Activated CD4-positive, alpha-beta T cell treated with anti-CD3 and anti-CD28 coated beads, Interleukin-2, amount 10 ng/mL, durations not matched to agents 7 days and 5 days (primary cell): ENCODE data around the gene ZNF611. TPM values are rescaled to one million over a fixed set of nuclear protein-coding genes. Genes with fewer than 3 reads are reported as not detected.

Source experiments
- CTCF ChIA-PET: fragments of 350-600 bp; sonication (Branson Sonifier 250); formaldehyde crosslinking; loops from one replicate; lab custom pipeline; 2021; ENCODE audit warnings: antibody characterized with exemption; lab: Charles Lee
- POLR2A ChIA-PET: fragments of 350-600 bp; sonication (Branson Sonifier 250); formaldehyde crosslinking; loops from one replicate; lab custom pipeline; 2021; ENCODE audit warnings: antibody characterized with exemption; lab: Charles Lee
- DNase-seq: peaks from one replicate; pipeline ENCODE4 v3.0.0-alpha.2; 2020
- H3K27ac Mint-ChIP-seq: one replicate; pipeline ENCODE4 v1.8.0; 2021; ENCODE audit warnings: mild to moderate bottlenecking, moderate library complexity, mixed read lengths
- H3K27me3 Mint-ChIP-seq: one replicate; pipeline ENCODE4 v1.8.0; 2021; ENCODE audit warnings: mixed read lengths
- H3K36me3 Mint-ChIP-seq: one replicate; pipeline ENCODE4 v1.8.0; 2021; ENCODE audit warnings: low read depth, mixed read lengths
- H3K4me1 Mint-ChIP-seq: one replicate; pipeline ENCODE4 v1.8.0; 2021; ENCODE audit warnings: mixed read lengths
- H3K4me3 Mint-ChIP-seq: one replicate; pipeline ENCODE4 v1.8.0; 2021; ENCODE audit warnings: mild to moderate bottlenecking, moderate library complexity, mixed read lengths
- H3K9me3 Mint-ChIP-seq: one replicate; pipeline ENCODE4 v1.8.0; 2021; ENCODE audit warnings: mixed read lengths
- total RNA-seq, 2 experiments: library from RNA; stranded (reverse); gene quantifications; one replicate each; pipeline ENCODE4 v1.2.3, GENCODE V29; 2021

The ZNF611 gene
- total RNA-seq, 2 experiments from 2014 or later, result 30.2 to 34.9 TPM

- no peaks in the 10 kb centered on the region for H3K27me3 Mint-ChIP-seq
- no peak overlapping the region for H3K27ac Mint-ChIP-seq
- no peak for DNase-seq
- H3K4me1 Mint-ChIP-seq, result peaks cover 2% of the 10 kb centered on the region
- H3K9me3 Mint-ChIP-seq, result peaks cover 38% of the 10 kb centered on the region
- no peak overlapping the region for H3K4me3 Mint-ChIP-seq
- ChIA-PET POLR2A (no interaction called here), CTCF (no interaction called here)
- peaks cover 89% of the 10 kb centered on the region for H3K36me3 Mint-ChIP-seq
Observed at GRCh38 chr19:52665027-52665426, 69.8 kb downstream of the ZNF611 start.

GRCh38 chr19:52664461-52664860 lies 70.4 kb downstream of the ZNF611 start:
- peaks cover 89% of the 10 kb centered on the region for H3K36me3 Mint-ChIP-seq
- no peaks in the 10 kb centered on the region for H3K27me3 Mint-ChIP-seq
- H3K4me1 Mint-ChIP-seq, result peaks cover 2% of the 10 kb centered on the region
- no peak overlapping the region for H3K27ac Mint-ChIP-seq
- H3K4me3 Mint-ChIP-seq, result no peak overlapping the region
- ChIA-PET CTCF (interaction anchor here (0.7 kb wide), 2 partner anchors 18 to 324 kb away, joined by 3 to 4 read pairs; no protein-coding TSS in a partner anchor), POLR2A (no interaction called here)
- H3K9me3 Mint-ChIP-seq, result peaks cover 35% of the 10 kb centered on the region
- no peak for DNase-seq

- Mint-ChIP-seq H3K9me3 (peaks cover 35% of the 10 kb centered on the region), H3K36me3 (peaks cover 91% of the 10 kb centered on the region), H3K27me3 (no peaks in the 10 kb centered on the region), H3K4me3 (no peak overlapping the region), H3K4me1 (peaks cover 2% of the 10 kb centered on the region), H3K27ac (no peak overlapping the region)
- ChIA-PET POLR2A (no interaction called here), CTCF (no interaction called here)
- DNase-seq, result no peak
Observed at GRCh38 chr19:52662631-52663030, 72.2 kb downstream of the ZNF611 start.

- CTCF ChIA-PET, result no interaction called here
- no peaks in the 10 kb centered on the region for H3K27me3 Mint-ChIP-seq
- POLR2A ChIA-PET, result interaction anchor here (0.6 kb wide), 1 partner anchor 136 kb away, joined by 3 read pairs; no protein-coding TSS in a partner anchor
- peaks cover 2% of the 10 kb centered on the region for H3K4me1 Mint-ChIP-seq
- H3K36me3 Mint-ChIP-seq, result peaks cover 89% of the 10 kb centered on the region
- H3K4me3 Mint-ChIP-seq, result no peak overlapping the region
- no peak overlapping the region for H3K27ac Mint-ChIP-seq
- no peak for DNase-seq
- H3K9me3 Mint-ChIP-seq, result peaks cover 41% of the 10 kb centered on the region
Observed at GRCh38 chr19:52660981-52661380, 73.9 kb downstream of the ZNF611 start.

GRCh38 chr19:52659013-52659412 lies 75.8 kb downstream of the ZNF611 start:
- Mint-ChIP-seq H3K4me3 (no peak overlapping the region), H3K9me3 (peaks cover 48% of the 10 kb centered on the region), H3K4me1 (no peaks in the 10 kb centered on the region), H3K36me3 (peaks cover 90% of the 10 kb centered on the region), H3K27ac (no peak overlapping the region), H3K27me3 (no peaks in the 10 kb centered on the region)
- no peak for DNase-seq
- ChIA-PET POLR2A (no interaction called here), CTCF (interaction anchor here (0.6 to 1.1 kb wide), 2 partner anchors 9 to 132 kb away, joined by 3 read pairs; no protein-coding TSS in a partner anchor)

GRCh38 chr19:52658595-52658994 lies 76.2 kb downstream of the ZNF611 start:
- H3K4me3 Mint-ChIP-seq, result no peak overlapping the region
- H3K4me1 Mint-ChIP-seq, result no peaks in the 10 kb centered on the region
- H3K36me3 Mint-ChIP-seq, result peaks cover 94% of the 10 kb centered on the region
- H3K27ac Mint-ChIP-seq, result no peak overlapping the region
- H3K27me3 Mint-ChIP-seq, result no peaks in the 10 kb centered on the region
- DNase-seq, result no peak
- POLR2A ChIA-PET, result no interaction called here
- H3K9me3 Mint-ChIP-seq, result peaks cover 52% of the 10 kb centered on the region
- CTCF ChIA-PET, result interaction anchor here (0.6 to 1.1 kb wide), 2 partner anchors 9 to 132 kb away, joined by 3 read pairs; no protein-coding TSS in a partner anchor

- Mint-ChIP-seq H3K4me3 (no peak overlapping the region), H3K27ac (no peak overlapping the region), H3K27me3 (no peaks in the 10 kb centered on the region), H3K9me3 (peaks cover 62% of the 10 kb centered on the region), H3K36me3 (peaks cover 91% of the 10 kb centered on the region), H3K4me1 (no peaks in the 10 kb centered on the region)
- DNase-seq, result no peak
- ChIA-PET CTCF (no interaction called here), POLR2A (no interaction called here)
Observed at GRCh38 chr19:52653161-52653560, 81.7 kb downstream of the ZNF611 start.

Other genes with a start within 250 kb of the ZNF611 start
- gene ZNF808, start 207.4 kb downstream of the ZNF611 start, total RNA-seq, result 10 to 100 TPM; 36.3 to 40.5 TPM
- gene ZNF701, start 164.8 kb downstream of the ZNF611 start, total RNA-seq, result 10 to 100 TPM; 30.5 to 33.4 TPM
- gene ZNF83, start 96.7 kb downstream of the ZNF611 start, total RNA-seq, result 10 to 100 TPM; 57.8 to 60.5 TPM
- gene ZNF600, start 51.7 kb upstream of the ZNF611 start, total RNA-seq, result 10 to 100 TPM; 17.5 to 20.8 TPM
- gene ZNF28, start 86.6 kb upstream of the ZNF611 start, total RNA-seq, result 10 to 100 TPM; 23.8 to 24.9 TPM
- gene ZNF468, start 122.6 kb upstream of the ZNF611 start, total RNA-seq, result 10 to 100 TPM; 15.9 to 16.3 TPM
- 10 to 100 TPM; 10.9 TPM for gene ZNF320, start 162.6 kb upstream of the ZNF611 start, total RNA-seq
- 1 to 10 TPM; 7.7 to 7.8 TPM for gene ZNF888, start 188.4 kb upstream of the ZNF611 start, total RNA-seq
- 10 to 100 TPM; 14.0 to 14.5 TPM for gene ZNF816, start 227.8 kb upstream of the ZNF611 start, total RNA-seq